ENCODE data around the gene BSCL2.
"Not testable (repeated sequence)": the region's sequence is repeated elsewhere in the genome, so short reads cannot be mapped to it uniquely, and the experiment has no call there.

BSCL2 gene

GRCh38 chr11:62687508-62688396 lies 19.5 kb downstream of the BSCL2 start:
- no peak for DNase-seq (ENCODE audit: low read depth in 2 of 2)

- DNase-seq (ENCODE audit: low read depth in 2 of 2), result no peak
Measured at GRCh38 chr11:62682518-62682917, 24.7 kb downstream of the BSCL2 start.

- no peak for DNase-seq (ENCODE audit: low read depth in 2 of 2)
Measured at GRCh38 chr11:62680825-62681240, 26.4 kb downstream of the BSCL2 start.

- DNase-seq (ENCODE audit: low read depth in 2 of 2), result peak; percentile 78 to 80
Measured at GRCh38 chr11:62678770-62679696, 28.2 kb downstream of the BSCL2 start, which contains the start of gene UBXN1. TSS of gene UBXN1 (minus strand) at chr11:62679073. CDS start at chr11:62678923, 150 bp downstream.

GRCh38 chr11:62678433-62678769 lies 28.8 kb downstream of the BSCL2 start:
- no peak for DNase-seq (ENCODE audit: low read depth in 2 of 2)

GRCh38 chr11:62677714-62678113 lies 29.5 kb downstream of the BSCL2 start:
- DNase-seq (ENCODE audit: low read depth in 2 of 2), result no peak

GRCh38 chr11:62677156-62677555 lies 30.1 kb downstream of the BSCL2 start:
- no peak for DNase-seq (ENCODE audit: low read depth in 2 of 2)

- no peak for DNase-seq (ENCODE audit: low read depth in 2 of 2)
Measured at GRCh38 chr11:62676698-62677097, 30.5 kb downstream of the BSCL2 start.

GRCh38 chr11:62675415-62675814 lies 31.8 kb downstream of the BSCL2 start:
- not testable (repeated sequence) for DNase-seq (ENCODE audit: low read depth in 2 of 2)

GRCh38 chr11:62673196-62673525 lies 34.1 kb downstream of the BSCL2 start:
- DNase-seq (ENCODE audit: low read depth in 2 of 2), result no peak

GRCh38 chr11:62671608-62672389 lies 35.4 kb downstream of the BSCL2 start, which contains the start of the genes LBHD1 and UQCC3:
TSS of gene LBHD1 (minus strand) at chr11:62672267. CDS start at chr11:62670031, 2,236 bp downstream.
TSS of gene UQCC3 (plus strand) at chr11:62671673. CDS start at chr11:62671746, 73 bp downstream.
- peak; percentile 64 to 72 for DNase-seq (ENCODE audit: low read depth in 2 of 2)

GRCh38 chr11:62671236-62671607 lies 36.0 kb downstream of the BSCL2 start:
- DNase-seq (ENCODE audit: low read depth in 2 of 2), result no peak

GRCh38 chr11:62669420-62670161 lies 37.6 kb downstream of the BSCL2 start:
- DNase-seq (ENCODE audit: low read depth in 2 of 2), result no peak

GRCh38 chr11:62667460-62667859 lies 39.8 kb downstream of the BSCL2 start:
- no peak for DNase-seq (ENCODE audit: low read depth in 2 of 2)

GRCh38 chr11:62666259-62666926 lies 40.8 kb downstream of the BSCL2 start:
- DNase-seq (ENCODE audit: low read depth in 2 of 2), result no peak

GRCh38 chr11:62665599-62666258 lies 41.5 kb downstream of the BSCL2 start:
- DNase-seq (ENCODE audit: low read depth in 2 of 2), result peak in 1 of 2 donors; percentile 43

GRCh38 chr11:62665075-62665598 lies 42.1 kb downstream of the BSCL2 start, which contains the start of the genes C11orf98 and CSKMT:
TSS of gene C11orf98 (minus strand) at chr11:62665210. CDS start at chr11:62665169, 41 bp downstream.
TSS of gene CSKMT (plus strand) at chr11:62665312. CDS start at chr11:62665880, 568 bp downstream.
- peak; percentile 94 for DNase-seq (ENCODE audit: low read depth in 2 of 2)

- no peak for DNase-seq (ENCODE audit: low read depth in 2 of 2)
Measured at GRCh38 chr11:62664405-62665074, 42.7 kb downstream of the BSCL2 start.

Measured in activated CD4-positive, alpha-beta T cell treated with anti-CD3 and anti-CD28 coated beads for 24 hours (primary cell).